NCI-H345 treated with DMSO at 0.1 percent for 48 hours (cell line): ENCODE measurements around the gene RNF112.
A peak's percentile ranks its signal among the peaks of the same experiment; 100 is the strongest.

Source experiments
- DNase-seq: peaks from one replicate; lab custom pipeline; 2025; ENCODE audit not compliant: unreplicated experiment; lab: John Stamatoyannopoulos, UW

RNF112 gene, protein sequence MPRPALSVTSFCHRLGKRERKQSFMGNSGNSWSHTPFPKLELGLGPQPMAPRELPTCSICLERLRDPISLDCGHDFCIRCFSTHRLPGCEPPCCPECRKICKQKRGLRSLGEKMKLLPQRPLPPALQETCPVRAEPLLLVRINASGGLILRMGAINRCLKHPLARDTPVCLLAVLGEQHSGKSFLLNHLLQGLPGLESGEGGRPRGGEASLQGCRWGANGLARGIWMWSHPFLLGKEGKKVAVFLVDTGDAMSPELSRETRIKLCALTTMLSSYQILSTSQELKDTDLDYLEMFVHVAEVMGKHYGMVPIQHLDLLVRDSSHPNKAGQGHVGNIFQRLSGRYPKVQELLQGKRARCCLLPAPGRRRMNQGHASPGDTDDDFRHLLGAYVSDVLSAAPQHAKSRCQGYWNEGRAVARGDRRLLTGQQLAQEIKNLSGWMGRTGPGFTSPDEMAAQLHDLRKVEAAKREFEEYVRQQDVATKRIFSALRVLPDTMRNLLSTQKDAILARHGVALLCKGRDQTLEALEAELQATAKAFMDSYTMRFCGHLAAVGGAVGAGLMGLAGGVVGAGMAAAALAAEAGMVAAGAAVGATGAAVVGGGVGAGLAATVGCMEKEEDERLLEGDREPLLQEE

GRCh38 chr17:19410875-19411620 is at the start of gene RNF112:
Gene RNF112 (plus strand): TSS chr17:19411232. CDS start chr17:19411409, 177 bp downstream.
- DNase-seq, result no peak

DNA sequence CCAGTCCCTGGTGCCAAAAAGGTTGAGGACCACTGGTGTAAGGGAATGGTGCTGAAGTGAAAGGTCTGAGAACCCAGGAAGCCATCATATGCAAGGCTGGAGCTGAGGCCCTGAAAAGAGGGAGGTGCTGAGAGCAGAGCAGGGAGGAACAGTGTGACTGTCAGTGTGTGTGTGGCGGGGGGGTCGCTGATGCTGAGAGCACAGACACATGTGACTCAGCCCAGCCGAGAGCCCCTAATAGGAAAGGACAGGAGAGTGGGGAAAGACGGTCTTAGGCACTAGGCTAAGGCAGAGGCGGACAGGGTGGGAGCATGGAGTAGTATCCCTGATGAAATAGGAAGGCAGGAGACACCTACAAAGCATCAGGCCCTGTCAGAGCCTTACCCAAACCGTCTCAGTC is 49.7 kb upstream of the RNF112 start:
- DNase-seq, result no peak

- no peak for DNase-seq
Measured at GRCh38 chr17:19361944-19362276, 49.1 kb upstream of the RNF112 start.

GRCh38 chr17:19362277-19363113 is 48.5 kb upstream of the RNF112 start, which contains the start of gene B9D1:
Gene B9D1 (minus strand): TSS chr17:19362723. CDS start chr17:19362569, 154 bp downstream.
- DNase-seq, result peak; percentile 61

DNA sequence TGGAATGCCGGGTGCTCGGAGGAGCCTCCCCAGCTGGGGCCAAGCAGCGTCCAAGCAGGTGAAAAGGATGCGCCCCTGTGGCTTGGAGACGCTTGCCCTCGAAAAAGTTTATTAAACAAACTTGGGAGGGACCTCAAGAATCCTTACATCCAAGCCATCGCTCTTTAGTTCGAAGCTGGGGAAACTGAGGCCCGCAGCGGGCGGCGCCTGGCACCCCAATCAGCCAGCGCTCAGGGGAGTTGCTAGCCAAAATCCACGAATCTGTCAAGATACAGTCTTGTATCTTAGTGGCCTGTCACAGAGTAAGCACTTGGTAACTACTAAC is 48.0 kb upstream of the RNF112 start:
- no peak for DNase-seq

- DNase-seq, result no peak
Measured at GRCh38 chr17:19363460-19364035, 47.5 kb upstream of the RNF112 start.

DNA sequence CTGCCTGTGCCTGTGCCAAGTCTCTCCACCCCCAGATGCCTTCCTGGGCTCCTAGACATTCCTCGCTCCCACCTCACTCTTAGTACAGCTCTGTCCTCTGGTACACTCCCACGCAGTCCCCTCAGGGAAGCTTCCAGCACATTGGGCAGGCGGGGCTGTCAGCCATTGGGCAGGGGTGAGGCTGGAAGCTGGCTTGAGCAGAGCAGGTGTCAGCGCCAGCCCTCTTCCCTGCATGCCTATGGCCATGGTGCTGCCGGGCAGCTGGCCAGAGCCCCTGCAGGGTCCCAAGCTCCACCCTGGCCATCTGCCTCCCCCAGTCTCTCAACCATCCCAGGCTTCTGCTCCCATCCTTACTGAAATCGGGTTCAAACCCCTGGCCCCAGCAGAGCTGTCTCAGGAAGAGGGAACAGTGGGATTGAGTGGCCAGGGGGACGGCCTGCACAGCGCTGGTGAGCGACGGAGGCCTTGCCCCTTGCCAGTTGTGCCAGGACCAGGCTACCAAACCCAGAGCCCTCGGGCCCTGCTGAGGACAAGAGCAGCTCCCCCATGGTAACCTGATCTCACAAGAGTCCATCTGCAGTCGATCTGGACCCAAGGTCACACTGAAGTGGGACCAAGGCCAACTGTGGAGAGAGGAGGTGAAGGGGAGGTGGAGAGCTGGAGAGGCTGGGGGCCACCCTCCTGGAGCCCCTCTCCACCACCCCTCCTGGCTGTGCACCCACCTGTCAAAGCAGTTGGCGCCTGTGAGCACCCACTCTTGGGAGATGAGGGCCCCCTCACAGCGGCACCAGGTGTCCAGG is 46.1 kb upstream of the RNF112 start:
- DNase-seq, result no peak

- DNase-seq, result no peak
Measured at GRCh38 chr17:19365499-19365817, 45.6 kb upstream of the RNF112 start.

GRCh38 chr17:19365833-19366636 is 45.0 kb upstream of the RNF112 start:
- DNase-seq, result no peak

DNA sequence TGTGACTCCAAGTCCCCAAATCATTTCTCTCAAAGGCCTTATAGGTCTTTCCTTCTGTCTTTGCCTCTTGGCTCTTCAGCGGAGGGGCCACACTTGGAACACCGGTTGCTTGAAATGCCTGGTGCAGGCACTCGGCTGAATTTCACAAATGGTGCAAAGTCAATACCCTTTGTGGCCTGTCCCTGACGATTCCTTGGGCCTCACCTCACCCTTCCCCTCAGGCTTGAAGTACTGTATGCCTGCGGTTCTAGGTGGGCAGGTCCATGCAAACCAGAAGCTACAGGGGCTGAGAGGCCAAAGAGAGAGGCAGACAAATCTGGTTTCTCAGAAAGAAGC is 44.4 kb upstream of the RNF112 start:
- no peak for DNase-seq

DNA sequence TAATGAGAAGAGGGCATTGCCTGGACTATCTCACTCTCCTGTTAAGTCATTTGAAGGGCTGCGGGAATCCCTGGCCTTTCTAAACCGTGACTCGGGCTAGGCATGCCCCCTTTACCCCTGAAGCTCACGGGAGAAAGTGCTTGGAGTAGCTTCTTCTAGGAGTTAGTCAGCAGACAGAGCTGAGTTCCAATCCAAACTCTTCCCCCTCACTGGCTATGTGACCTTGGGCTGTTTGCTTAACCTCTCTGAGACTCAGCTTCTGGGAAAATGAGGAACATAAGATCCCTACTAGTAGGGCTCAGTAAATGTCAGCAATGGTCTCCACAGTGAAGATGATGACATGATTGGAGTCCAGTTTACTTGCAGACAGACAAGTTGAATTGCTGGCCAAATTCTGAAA is 42.8 kb upstream of the RNF112 start:
- no peak for DNase-seq

- DNase-seq, result no peak
Measured at GRCh38 chr17:19369107-19369778, 41.8 kb upstream of the RNF112 start.

GRCh38 chr17:19369846-19370492 is 41.1 kb upstream of the RNF112 start:
- no peak for DNase-seq

GRCh38 chr17:19370493-19370960 is 40.5 kb upstream of the RNF112 start:
- DNase-seq, result no peak

GRCh38 chr17:19371259-19372010 is 39.6 kb upstream of the RNF112 start:
- no peak for DNase-seq

DNA sequence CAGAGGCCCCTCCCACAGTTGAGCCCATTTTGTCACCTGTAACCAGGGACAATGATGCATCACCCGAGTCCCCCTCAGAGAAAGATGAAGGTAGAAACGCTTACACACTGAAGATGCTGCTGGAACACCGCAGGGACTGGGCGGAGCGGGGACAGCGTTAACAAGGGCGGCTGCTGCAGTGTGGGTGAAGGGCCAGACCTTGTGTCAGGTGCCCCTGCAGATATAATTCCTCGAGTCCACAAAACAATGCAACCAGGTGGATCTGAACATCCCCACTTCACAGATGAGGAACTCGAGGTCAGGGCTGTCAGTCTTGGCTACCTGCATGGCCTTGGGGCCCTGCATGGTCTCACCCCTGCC is 39.0 kb upstream of the RNF112 start:
- DNase-seq, result no peak

GRCh38 chr17:19372439-19372838 is 38.6 kb upstream of the RNF112 start:
- DNase-seq, result no peak
